Kidney glomerular epithelial cell (primary cell): ENCODE results near the gene ZMYND11.
"Not testable (repeated sequence)": the region's sequence is repeated elsewhere in the genome, so short reads cannot be mapped to it uniquely, and the experiment has no call there.

Source experiments
- DNase-seq: peaks from one replicate; lab custom pipeline; 2025; lab: John Stamatoyannopoulos, UW

The ZMYND11 gene

GRCh38 chr10:282294-283139 lies 147.3 kb downstream of the ZMYND11 start:
- DNase-seq = no peak

GRCh38 chr10:283140-283479 lies 147.9 kb downstream of the ZMYND11 start:
- no peak for DNase-seq

GRCh38 chr10:283916-284356 lies 148.7 kb downstream of the ZMYND11 start:
- DNase-seq = no peak

- DNase-seq = no peak
These were observed 150.0 kb downstream of the ZMYND11 start for GRCh38 chr10:285216-285615.

- no peak for DNase-seq
These were observed 151.9 kb downstream of the ZMYND11 start for GRCh38 chr10:287026-287709.

- DNase-seq = no peak
These were observed 152.6 kb downstream of the ZMYND11 start for GRCh38 chr10:287814-288213.

- DNase-seq = no peak
These were observed 153.3 kb downstream of the ZMYND11 start for GRCh38 chr10:288316-289200.

GRCh38 chr10:289581-289980 lies 154.3 kb downstream of the ZMYND11 start:
- DNase-seq = no peak

GRCh38 chr10:290026-290725 lies 154.9 kb downstream of the ZMYND11 start:
- no peak for DNase-seq

- DNase-seq = no peak
These were observed 158.4 kb downstream of the ZMYND11 start for GRCh38 chr10:293636-294035.

GRCh38 chr10:297567-297966 lies 162.3 kb downstream of the ZMYND11 start:
- no peak for DNase-seq

- no peak for DNase-seq
These were observed 162.8 kb downstream of the ZMYND11 start for GRCh38 chr10:298033-298432.

GRCh38 chr10:299512-299911 lies 164.3 kb downstream of the ZMYND11 start:
- no peak for DNase-seq

GRCh38 chr10:299969-300368 lies 164.7 kb downstream of the ZMYND11 start:
- no peak for DNase-seq

- not testable (repeated sequence) for DNase-seq
These were observed 165.3 kb downstream of the ZMYND11 start for GRCh38 chr10:300580-300979.

- no peak for DNase-seq
These were observed 166.3 kb downstream of the ZMYND11 start for GRCh38 chr10:301536-301935.
